WTC11 (cell line): Measurements from ENCODE around the gene GSDME. TPM values are rescaled to one million over a fixed set of nuclear protein-coding genes. Genes with fewer than 3 reads are reported as not detected.

Source experiments
- ATAC-seq: fragments of 200-7000 bp; cut with Tn5 transposase; 2 replicates; pipeline ENCODE4 v1.10.0; 2021; ENCODE audit warnings: mild to moderate bottlenecking, moderate library complexity
- CTCF ChIA-PET: fragments of 300-600 bp; sonication (Branson Sonifier 250); formaldehyde crosslinking; loops from one replicate; lab custom pipeline; 2021; ENCODE audit warnings: antibody characterized with exemption; lab: Charles Lee
- POLR2A ChIA-PET: fragments of 350-600 bp; sonication (Branson Sonifier 250); formaldehyde crosslinking; loops from one replicate; lab custom pipeline; 2021; ENCODE audit warnings: antibody characterized with exemption; lab: Charles Lee
- DNase-seq: peaks from one replicate; pipeline ENCODE4 v3.0.0; 2021; ENCODE audit warnings: low spot score
- H3K27ac Mint-ChIP-seq: 2 replicates; pipeline ENCODE4 v1.8.0; 2021; ENCODE audit warnings: mixed read lengths
- H3K27me3 Mint-ChIP-seq: 2 replicates; pipeline ENCODE4 v1.8.0; 2021; ENCODE audit warnings: low read depth, mild to moderate bottlenecking, moderate library complexity, mixed read lengths
- H3K36me3 Mint-ChIP-seq: 2 replicates; pipeline ENCODE4 v1.8.0; 2021; ENCODE audit warnings: mixed read lengths
- H3K4me1 Mint-ChIP-seq: 2 replicates; pipeline ENCODE4 v1.8.0; 2022; ENCODE audit warnings: mixed read lengths
- H3K4me3 Mint-ChIP-seq: 2 replicates; pipeline ENCODE4 v1.8.0; 2021; ENCODE audit warnings: mild to moderate bottlenecking, moderate library complexity, mixed read lengths
- H3K9me3 Mint-ChIP-seq: 2 replicates; pipeline ENCODE4 v1.8.0; 2021; ENCODE audit warnings: mixed read lengths
- AFF4 ChIP-seq: sonication (generic); formaldehyde crosslinking; IDR thresholded peaks from 2 replicates; pipeline ENCODE4 v1.8.1; 2023; ENCODE audit warnings: mild to moderate bottlenecking, missing genetic modification reagents, borderline replicate concordance
- CREB1 ChIP-seq: sonication (generic); formaldehyde crosslinking; IDR thresholded peaks from 2 replicates; pipeline ENCODE4 v1.8.0; 2023; ENCODE audit warnings: mild to moderate bottlenecking, missing genetic modification reagents
- ESRRA ChIP-seq: sonication (generic); formaldehyde crosslinking; IDR thresholded peaks from 2 replicates; pipeline ENCODE4 v1.8.1; 2022; ENCODE audit warnings: mild to moderate bottlenecking, missing genetic modification reagents, borderline replicate concordance
- FOXK1 ChIP-seq: sonication (generic); formaldehyde crosslinking; IDR thresholded peaks from 2 replicates; pipeline ENCODE4 v1.8.0; 2022; ENCODE audit warnings: mild to moderate bottlenecking, moderate library complexity, missing genetic modification reagents
- NFE2L1 ChIP-seq: sonication (generic); formaldehyde crosslinking; IDR thresholded peaks from 2 replicates; pipeline ENCODE4 v1.8.1; 2023; ENCODE audit warnings: missing genetic modification reagents
- NFYB ChIP-seq: sonication (generic); formaldehyde crosslinking; conservative IDR thresholded peaks from 2 replicates; pipeline ENCODE4 v1.8.0; 2022; ENCODE audit warnings: low read depth, missing genetic modification reagents
- OVOL2 ChIP-seq: fragments of 250-450 bp; sonication (Bioruptor Pico); IDR thresholded peaks from 2 replicates; pipeline ENCODE4 v1.9.0; 2021; ENCODE audit warnings: mild to moderate bottlenecking, borderline replicate concordance
- PRDM15 ChIP-seq: sonication (generic); formaldehyde crosslinking; IDR thresholded peaks from 2 replicates; pipeline ENCODE4 v1.8.0; 2022; ENCODE audit warnings: missing genetic modification reagents
- TCF7 ChIP-seq: sonication (generic); formaldehyde crosslinking; IDR thresholded peaks from 2 replicates; pipeline ENCODE4 v1.8.0; 2022; ENCODE audit warnings: mild to moderate bottlenecking, low read depth, missing genetic modification reagents, moderate library complexity
- TP53 ChIP-seq: sonication (generic); formaldehyde crosslinking; IDR thresholded peaks from 2 replicates; pipeline ENCODE4 v1.8.1; 2023; ENCODE audit warnings: mild to moderate bottlenecking, missing genetic modification reagents
- ZNF121 ChIP-seq: sonication (generic); formaldehyde crosslinking; IDR thresholded peaks from 2 replicates; pipeline ENCODE4 v1.8.0; 2023; ENCODE audit warnings: missing genetic modification reagents
- ZNF232 ChIP-seq: sonication (generic); formaldehyde crosslinking; IDR thresholded peaks from 2 replicates; pipeline ENCODE4 v1.8.0; 2022; ENCODE audit warnings: mild to moderate bottlenecking, missing genetic modification reagents
- ZNF317 ChIP-seq: sonication (generic); formaldehyde crosslinking; IDR thresholded peaks from 2 replicates; pipeline ENCODE4 v1.8.1; 2023; ENCODE audit warnings: low read depth, mild to moderate bottlenecking, moderate library complexity, missing genetic modification reagents, borderline replicate concordance
- ZNF396 ChIP-seq: fragments of 250-450 bp; sonication (Bioruptor Pico); IDR thresholded peaks from 2 replicates; pipeline ENCODE4 v1.8.0; 2021; ENCODE audit warnings: mild to moderate bottlenecking, moderate library complexity, borderline replicate concordance
- ZNF512 ChIP-seq: sonication (generic); formaldehyde crosslinking; IDR thresholded peaks from 2 replicates; pipeline ENCODE4 v1.8.1; 2022; ENCODE audit warnings: missing genetic modification reagents, borderline replicate concordance
- ZNF671 ChIP-seq: fragments of 250-450 bp; sonication (Bioruptor Pico); IDR thresholded peaks from 2 replicates; pipeline ENCODE4 v1.8.0; 2021; ENCODE audit warnings: mild to moderate bottlenecking
- total RNA-seq: library from RNA; stranded (reverse); gene quantifications from 3 replicates; pipeline ENCODE4 v1.2.3, GENCODE V29; 2021
- TF ChIP-seq, protein P1 (sequence below): sonication (generic); formaldehyde crosslinking; IDR thresholded peaks from 2 replicates; pipeline ENCODE4 v1.8.0; 2022; ENCODE audit warnings: mild to moderate bottlenecking, missing genetic modification reagents
- TF ChIP-seq, protein P2 (sequence below): sonication (generic); formaldehyde crosslinking; IDR thresholded peaks from 2 replicates; pipeline ENCODE4 v1.8.1; 2022; ENCODE audit warnings: mild to moderate bottlenecking, moderate library complexity, missing genetic modification reagents
- TF ChIP-seq, protein P3 (sequence below): sonication (generic); formaldehyde crosslinking; IDR thresholded peaks from 2 replicates; pipeline ENCODE4 v1.8.0; 2022; ENCODE audit warnings: mild to moderate bottlenecking, missing genetic modification reagents
- TF ChIP-seq, protein P4 (sequence below): sonication (generic); formaldehyde crosslinking; IDR thresholded peaks from 2 replicates; pipeline ENCODE4 v1.8.1; 2022; ENCODE audit warnings: mild to moderate bottlenecking, missing genetic modification reagents, moderate library complexity, borderline replicate concordance

The GSDME gene
- total RNA-seq, 1 experiment from 2014 or later, result 4.8 TPM

- no peaks in the 10 kb centered on the region for H3K36me3 Mint-ChIP-seq
- H3K9me3 Mint-ChIP-seq, result no peaks in the 10 kb centered on the region
- ATAC-seq, result no peak
- no peak overlapping the region for H3K27ac Mint-ChIP-seq
- no peak for DNase-seq
- H3K4me1 Mint-ChIP-seq, result peaks cover 7% of the 10 kb centered on the region
- H3K4me3 Mint-ChIP-seq, result no peak overlapping the region
- ChIA-PET CTCF (interaction anchor here (0.9 to 1.7 kb wide), 2 partner anchors 35 to 62 kb away, joined by 3 to 5 read pairs; no protein-coding TSS in a partner anchor), POLR2A (no interaction called here)
- H3K27me3 Mint-ChIP-seq, result peaks cover 13% of the 10 kb centered on the region
- TF ChIP-seq OVOL2 (CRISPR knock-in tag) (no peak), TCF7 (no peak), ZNF512 (no peak)
Measured at GRCh38 chr7:24750441-24751055, 6.7 kb downstream of the GSDME start.

- no peaks in the 10 kb centered on the region for H3K27me3 Mint-ChIP-seq
- CTCF ChIA-PET, result interaction anchor here (2.3 kb wide), 1 partner anchor 64 kb away, joined by 6 read pairs; no protein-coding TSS in a partner anchor
- ATAC-seq (no peak), DNase-seq (no peak)
- POLR2A ChIA-PET, result no interaction called here
- no peak overlapping the region for H3K4me3 Mint-ChIP-seq
- H3K36me3 Mint-ChIP-seq, result no peaks in the 10 kb centered on the region
- H3K27ac Mint-ChIP-seq, result no peak overlapping the region
- peaks cover 7% of the 10 kb centered on the region for H3K4me1 Mint-ChIP-seq
- H3K9me3 Mint-ChIP-seq, result no peaks in the 10 kb centered on the region
- TF ChIP-seq ZNF671, result no peak
- no peak for TF ChIP-seq FOXK1 (CRISPR knock-in tag)
- TF ChIP-seq, protein P1, sequence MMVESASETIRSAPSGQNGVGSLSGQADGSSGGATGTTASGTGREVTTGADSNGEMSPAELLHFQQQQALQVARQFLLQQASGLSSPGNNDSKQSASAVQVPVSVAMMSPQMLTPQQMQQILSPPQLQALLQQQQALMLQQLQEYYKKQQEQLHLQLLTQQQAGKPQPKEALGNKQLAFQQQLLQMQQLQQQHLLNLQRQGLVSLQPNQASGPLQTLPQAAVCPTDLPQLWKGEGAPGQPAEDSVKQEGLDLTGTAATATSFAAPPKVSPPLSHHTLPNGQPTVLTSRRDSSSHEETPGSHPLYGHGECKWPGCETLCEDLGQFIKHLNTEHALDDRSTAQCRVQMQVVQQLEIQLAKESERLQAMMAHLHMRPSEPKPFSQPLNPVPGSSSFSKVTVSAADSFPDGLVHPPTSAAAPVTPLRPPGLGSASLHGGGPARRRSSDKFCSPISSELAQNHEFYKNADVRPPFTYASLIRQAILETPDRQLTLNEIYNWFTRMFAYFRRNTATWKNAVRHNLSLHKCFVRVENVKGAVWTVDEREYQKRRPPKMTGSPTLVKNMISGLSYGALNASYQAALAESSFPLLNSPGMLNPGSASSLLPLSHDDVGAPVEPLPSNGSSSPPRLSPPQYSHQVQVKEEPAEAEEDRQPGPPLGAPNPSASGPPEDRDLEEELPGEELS, result no peak
- TF ChIP-seq CREB1 (CRISPR knock-in tag), result no peak
- TF ChIP-seq, protein P2, sequence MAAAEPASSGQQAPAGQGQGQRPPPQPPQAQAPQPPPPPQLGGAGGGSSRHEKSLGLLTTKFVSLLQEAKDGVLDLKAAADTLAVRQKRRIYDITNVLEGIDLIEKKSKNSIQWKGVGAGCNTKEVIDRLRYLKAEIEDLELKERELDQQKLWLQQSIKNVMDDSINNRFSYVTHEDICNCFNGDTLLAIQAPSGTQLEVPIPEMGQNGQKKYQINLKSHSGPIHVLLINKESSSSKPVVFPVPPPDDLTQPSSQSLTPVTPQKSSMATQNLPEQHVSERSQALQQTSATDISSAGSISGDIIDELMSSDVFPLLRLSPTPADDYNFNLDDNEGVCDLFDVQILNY (CRISPR knock-in tag), result no peak
- no peak for TF ChIP-seq NFE2L1 (CRISPR knock-in tag)
- no peak for TF ChIP-seq TP53
- TF ChIP-seq ZNF317, result no peak
- TF ChIP-seq AFF4 (CRISPR knock-in tag), result no peak
- no peak for TF ChIP-seq ZNF232 (CRISPR knock-in tag)
- TF ChIP-seq, protein P3, sequence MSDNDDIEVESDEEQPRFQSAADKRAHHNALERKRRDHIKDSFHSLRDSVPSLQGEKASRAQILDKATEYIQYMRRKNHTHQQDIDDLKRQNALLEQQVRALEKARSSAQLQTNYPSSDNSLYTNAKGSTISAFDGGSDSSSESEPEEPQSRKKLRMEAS, result no peak
- no peak for TF ChIP-seq PRDM15
- TF ChIP-seq, protein P4, sequence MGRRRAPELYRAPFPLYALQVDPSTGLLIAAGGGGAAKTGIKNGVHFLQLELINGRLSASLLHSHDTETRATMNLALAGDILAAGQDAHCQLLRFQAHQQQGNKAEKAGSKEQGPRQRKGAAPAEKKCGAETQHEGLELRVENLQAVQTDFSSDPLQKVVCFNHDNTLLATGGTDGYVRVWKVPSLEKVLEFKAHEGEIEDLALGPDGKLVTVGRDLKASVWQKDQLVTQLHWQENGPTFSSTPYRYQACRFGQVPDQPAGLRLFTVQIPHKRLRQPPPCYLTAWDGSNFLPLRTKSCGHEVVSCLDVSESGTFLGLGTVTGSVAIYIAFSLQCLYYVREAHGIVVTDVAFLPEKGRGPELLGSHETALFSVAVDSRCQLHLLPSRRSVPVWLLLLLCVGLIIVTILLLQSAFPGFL, result no peak
- TF ChIP-seq ESRRA (CRISPR knock-in tag), result no peak
- TF ChIP-seq ZNF121 (CRISPR knock-in tag), result no peak
- TF ChIP-seq NFYB (CRISPR knock-in tag), result no peak
- TF ChIP-seq ZNF396, result no peak
Measured at GRCh38 chr7:24748521-24748920, 8.7 kb downstream of the GSDME start.
